Measurements from ENCODE around the gene TICAM2.
"Not testable (repeated sequence)": the region's sequence is repeated elsewhere in the genome, so short reads cannot be mapped to it uniquely, and the experiment has no call there.

The TICAM2 gene

DNA sequence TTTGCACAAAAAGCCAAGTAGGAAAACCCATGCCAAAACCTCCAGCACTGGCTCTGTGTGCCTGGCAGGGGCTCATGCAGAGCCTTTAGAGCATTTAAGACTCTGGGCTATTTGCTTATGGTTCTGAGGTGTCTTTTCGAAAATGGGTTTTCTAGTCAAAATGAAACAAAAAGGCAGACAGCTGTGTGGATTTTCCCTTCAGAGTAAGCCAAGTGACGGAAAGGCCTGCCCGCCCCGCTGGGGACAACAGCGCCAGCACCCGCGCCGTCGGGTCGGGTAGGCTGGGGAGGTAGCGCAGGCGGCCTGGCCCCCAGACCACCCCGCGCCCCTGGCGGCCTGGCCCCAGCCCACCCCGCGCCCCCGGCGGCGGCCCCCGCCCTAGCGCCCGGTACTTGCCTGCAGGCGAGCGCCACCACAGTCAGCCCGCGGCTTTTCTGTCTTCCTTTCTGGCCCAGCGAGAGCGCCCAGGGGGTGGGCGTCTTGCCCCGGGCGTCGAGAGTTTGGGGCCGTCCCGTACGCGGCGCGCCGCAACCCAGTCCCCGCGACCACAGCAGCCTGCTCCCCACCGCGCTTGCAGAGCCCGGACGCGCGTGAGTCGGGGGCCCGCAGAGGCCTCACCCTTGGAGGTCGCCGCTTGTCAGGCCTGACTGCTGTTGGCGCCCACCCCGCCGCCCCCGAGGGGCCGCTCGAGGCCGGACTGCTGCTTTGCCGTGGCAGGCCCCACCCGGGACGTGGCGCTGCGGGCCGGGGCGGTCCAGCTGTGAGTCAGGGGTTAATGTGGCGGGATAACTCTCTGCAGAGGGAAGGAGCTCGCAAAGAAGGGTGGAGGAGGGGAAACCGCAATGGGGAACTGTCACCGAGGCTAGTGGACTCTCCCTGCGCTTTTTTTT is at the start of gene TICAM2:
TSS of gene TICAM2 (minus strand) at position 779 of the 890 bp plus-strand sequence. CDS start 21,223 bp downstream, outside the sequence.
- no peak for FAIRE-seq

DNA sequence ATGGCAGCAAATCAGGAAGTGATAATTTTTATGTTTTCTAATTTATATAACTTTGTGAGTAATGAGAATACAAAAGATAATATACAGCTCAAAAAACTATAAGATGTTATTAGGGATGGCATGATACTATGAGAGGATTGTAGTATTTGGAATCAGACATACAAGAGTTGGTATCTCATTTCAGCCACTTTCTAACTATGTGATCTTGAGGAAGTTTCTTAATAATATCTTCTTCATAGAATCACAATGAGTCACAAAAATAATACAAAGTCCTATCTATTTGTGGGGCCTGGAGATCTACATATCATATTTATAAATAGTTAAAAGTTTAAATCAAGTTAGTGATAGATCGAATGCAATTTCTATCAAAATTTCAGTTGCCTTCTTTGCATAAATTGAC is 47.3 kb upstream of the TICAM2 start:
- no peak for FAIRE-seq

DNA sequence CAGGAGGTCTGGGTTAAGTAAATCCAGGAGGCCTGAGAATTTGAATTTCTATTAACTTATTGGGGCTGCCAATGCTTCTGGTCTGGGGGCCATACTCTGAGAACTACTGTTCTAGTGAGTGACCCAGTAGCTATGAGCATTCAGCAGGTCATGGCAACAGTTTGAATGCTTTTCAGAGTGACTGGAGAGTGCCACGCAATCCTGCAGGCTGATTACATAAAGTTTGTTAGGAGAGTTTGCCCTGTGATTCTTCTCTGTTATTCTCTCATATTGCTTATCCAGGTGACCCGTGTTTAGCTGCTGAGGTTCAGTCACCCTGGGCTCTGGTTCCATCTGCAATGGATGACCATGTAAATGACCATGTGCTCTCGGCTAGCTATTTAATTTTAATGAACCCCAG is 45.8 kb upstream of the TICAM2 start:
- no peak for FAIRE-seq

DNA sequence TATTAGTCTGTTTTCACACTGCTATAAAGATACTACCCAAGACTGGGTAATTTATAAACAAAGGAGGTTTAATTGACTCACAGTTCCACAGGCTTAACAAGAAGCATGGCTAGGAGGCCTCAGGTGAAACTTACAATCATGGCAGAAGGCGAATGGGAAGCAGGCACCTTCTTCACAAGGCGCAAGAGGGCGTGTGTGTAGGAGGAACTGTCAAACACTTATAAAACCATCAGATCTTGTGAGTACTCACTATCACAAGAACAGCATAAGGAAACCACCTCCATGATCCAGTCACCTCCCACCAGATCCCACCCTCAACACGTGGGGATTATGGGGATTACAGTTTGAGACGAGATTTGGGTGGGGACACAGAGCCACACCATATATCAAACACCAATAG is 43.1 kb upstream of the TICAM2 start:
- FAIRE-seq = not testable (repeated sequence)

DNA sequence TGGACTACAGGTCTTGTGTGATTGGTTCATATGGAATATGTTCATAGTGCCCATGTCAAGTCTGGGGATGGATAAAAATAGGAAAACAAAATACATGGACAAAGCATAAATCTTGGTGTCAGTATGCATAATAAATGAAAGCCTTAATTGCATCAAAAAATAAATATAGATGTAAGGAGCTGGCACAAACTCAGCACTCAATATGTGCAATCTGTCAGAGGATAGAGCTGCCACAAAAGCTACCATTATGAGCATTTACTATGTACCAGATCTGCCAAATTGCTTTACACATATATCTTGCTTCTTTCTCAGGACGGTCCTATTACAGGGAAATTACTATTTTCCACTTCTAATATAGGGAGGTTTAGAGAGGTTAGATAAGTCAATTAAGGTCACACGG is 41.8 kb upstream of the TICAM2 start:
- FAIRE-seq = no peak

- no peak for FAIRE-seq
Observed at GRCh38 chr5:115641948-115642347, 39.7 kb upstream of the TICAM2 start.

DNA sequence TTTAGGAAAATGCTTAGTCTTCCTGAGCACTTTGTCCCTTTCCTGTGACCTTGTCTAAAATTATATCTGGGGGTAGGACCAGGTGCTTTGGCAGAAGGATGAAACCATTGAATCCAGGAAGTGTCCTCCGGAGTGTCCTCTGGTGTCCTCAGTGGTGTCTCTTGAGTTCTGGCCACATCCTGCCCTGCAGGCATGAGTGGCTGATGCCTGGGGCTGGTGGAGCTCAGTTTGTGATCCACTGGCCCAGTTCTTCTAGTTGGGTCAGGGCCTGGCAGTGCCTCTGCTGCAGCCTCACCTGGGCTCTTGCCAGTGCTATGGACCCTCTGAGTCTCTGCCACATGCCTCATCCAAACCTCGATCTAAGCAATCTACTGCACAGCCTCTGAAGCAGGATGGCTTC is 38.0 kb upstream of the TICAM2 start:
- FAIRE-seq = no peak

- no peak for FAIRE-seq
Observed at GRCh38 chr5:115639377-115639776, 37.1 kb upstream of the TICAM2 start.

DNA sequence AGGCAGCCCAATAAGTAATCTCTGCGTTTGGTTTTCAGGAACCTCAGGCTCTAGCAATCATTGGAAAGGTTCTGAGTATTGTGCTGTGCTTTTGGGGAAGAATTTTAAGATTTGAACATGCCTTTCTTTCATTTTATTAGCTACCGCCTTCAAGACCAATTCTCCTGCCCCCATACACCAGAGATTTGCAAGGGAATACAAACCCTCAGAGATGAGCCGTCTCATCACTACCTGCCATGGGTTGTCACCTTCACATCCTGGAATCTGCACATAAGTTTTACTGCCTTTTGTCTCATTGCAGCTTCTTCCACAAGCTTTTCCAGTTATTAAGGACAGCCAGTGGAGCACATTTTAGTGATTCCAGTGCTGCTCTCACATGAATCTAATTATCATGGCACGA is 35.2 kb upstream of the TICAM2 start:
- no peak for FAIRE-seq

- no peak for FAIRE-seq
Observed at GRCh38 chr5:115636008-115636407, 33.7 kb upstream of the TICAM2 start.

GRCh38 chr5:115634343-115635132 is 32.3 kb upstream of the TICAM2 start:
- peak; percentile 99 for FAIRE-seq

DNA sequence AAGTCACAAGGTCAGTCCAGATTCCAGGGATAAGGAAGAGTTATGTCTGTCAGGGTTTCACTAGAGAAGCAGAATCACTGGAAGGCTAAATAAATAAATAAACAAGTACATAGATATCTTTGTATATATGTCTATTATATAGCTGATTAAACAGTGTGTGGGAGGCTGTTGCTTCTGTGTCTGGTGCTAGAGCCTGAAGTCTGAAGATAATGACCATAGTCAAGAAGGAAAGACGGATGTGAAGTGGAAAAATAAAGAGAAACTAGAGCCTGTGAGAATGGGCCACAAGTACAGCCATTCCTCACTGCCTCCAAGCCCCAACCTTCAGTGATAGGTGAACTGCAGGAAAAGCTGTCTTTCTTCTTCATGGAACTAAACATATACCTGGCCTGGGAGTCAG is 27.6 kb upstream of the TICAM2 start:
- FAIRE-seq = no peak

DNA sequence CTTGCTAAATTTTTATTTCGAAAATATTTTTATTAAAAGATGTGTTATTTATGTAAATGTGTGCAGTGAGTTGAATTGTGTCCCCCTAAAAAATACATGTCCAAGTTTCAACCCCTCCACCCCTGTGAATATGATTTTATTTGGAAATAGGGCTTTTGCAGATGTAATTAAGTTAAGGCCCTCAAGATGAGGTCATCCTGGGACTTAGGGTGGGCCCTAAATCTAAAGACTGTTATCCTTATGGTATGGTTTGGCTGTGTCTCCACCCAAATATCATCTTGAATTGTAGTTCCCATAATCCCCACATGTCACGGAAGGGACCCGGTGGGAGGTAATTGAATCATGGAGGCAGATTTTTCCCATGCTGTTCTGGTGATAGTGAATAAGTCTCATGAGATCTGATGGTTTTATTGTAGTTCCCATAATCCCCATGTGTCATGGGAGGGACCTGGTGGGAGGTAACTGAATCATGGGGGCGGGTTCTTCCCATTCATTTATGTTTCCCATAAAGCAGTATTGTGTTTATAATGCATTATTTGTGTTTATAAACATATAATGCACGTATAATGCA is 25.1 kb upstream of the TICAM2 start:
- FAIRE-seq = no peak

DNA sequence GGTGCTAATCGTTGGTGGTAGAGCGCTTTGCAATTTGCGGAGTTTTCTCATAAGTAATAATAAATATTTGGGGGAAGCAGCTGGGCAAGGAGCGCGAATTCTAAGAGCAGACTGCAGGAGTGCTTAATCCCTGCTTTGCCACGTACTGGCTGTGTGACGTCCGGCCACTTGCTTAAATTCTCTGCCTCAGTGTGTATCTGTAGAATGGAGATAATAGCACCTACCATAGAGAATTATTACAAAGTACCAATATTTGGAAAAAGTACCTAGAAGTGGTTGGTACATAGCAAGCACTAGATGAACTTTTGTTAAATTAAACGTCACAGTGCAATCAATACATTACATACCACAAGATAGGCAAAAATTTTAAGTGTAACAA is 24.2 kb upstream of the TICAM2 start:
- no peak for FAIRE-seq

GRCh38 chr5:115625579-115626444 is 23.5 kb upstream of the TICAM2 start, which contains the start of gene TMED7:
Gene TMED7 (minus strand): TSS chr5:115626036. CDS start chr5:115625792, 244 bp downstream.
- FAIRE-seq = peak; percentile 98

GRCh38 chr5:115624994-115625393 is 22.7 kb upstream of the TICAM2 start:
- FAIRE-seq = no peak

DNA sequence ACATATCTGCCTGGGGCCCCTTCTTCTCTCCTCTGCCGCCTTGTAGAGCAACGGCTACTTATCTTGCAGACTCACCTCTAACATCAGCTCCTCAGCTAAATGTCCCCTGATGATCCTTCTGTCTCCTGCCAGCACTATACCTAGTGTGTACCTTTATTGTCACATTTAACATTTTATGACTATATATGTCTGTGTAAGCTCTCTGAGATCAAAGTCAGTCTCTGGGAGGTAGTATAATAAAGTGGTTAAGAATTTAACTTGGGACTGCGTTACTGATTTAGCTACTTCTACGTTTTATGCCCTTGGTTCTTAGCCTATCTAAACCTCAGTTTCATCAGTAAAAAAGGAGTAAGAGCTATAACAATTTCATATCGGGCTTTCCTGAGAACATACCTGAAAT is 21.4 kb upstream of the TICAM2 start:
- no peak for FAIRE-seq

- FAIRE-seq = no peak
Observed at GRCh38 chr5:115621365-115621900, 19.2 kb upstream of the TICAM2 start.

GRCh38 chr5:115616892-115617291 is 14.6 kb upstream of the TICAM2 start:
- no peak for FAIRE-seq

DNA sequence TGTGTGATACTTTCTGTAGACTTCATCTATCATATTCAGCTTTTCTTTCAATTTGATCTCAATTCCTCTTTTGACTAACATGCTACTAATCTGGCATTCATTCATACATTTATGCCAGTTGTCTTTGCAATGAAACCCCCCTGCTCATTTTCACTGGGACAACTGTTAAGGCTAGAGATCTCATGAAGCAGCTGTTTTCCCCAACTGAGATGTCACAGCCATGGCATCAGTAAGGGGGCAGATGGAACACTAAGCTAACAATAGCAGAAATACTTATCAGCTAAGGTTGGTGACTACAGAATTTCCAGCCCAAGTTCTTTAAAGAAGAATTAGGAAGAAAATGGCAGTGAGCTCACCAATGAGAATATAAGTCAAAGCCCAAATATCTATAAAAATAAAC is 14.2 kb upstream of the TICAM2 start:
- FAIRE-seq = no peak

DNA sequence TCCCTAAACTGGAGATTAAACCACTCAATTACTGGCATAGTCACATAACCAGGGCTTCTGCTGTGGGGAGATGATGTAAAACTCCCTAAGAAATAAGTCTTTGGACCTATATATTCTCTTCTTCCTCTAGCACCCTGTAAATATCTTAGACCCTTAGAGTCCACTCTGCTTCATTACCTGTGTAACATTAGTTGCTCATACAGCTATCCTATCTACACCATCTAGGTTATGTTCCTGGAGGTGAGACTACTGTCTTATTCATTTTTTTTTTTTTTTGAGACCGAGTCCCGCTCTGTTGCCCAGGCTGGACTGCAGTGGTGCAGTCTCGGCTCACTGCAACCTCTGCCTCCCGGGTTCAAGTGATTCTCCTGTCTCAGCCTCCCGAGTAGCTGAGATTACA is 9.6 kb upstream of the TICAM2 start:
- no peak for FAIRE-seq

DNA sequence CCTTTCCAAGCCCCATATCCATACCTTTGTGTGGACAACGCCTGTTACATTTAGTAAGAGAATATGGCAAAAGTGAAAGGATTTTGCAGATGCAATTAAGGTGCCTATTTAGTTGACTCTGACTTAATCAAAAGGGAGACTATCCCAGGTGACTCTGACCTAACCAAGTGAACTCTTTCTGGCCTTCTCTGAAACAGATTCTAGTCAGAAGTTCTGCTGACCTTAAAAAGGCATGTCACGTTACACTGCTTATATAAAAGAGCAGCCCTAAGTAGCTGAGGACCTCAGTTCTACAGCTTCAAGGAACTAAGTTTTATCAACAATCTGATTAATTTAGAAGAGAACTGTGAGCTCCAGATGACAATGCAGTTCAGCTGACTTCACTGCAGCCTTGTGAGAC is 5.7 kb upstream of the TICAM2 start:
- no peak for FAIRE-seq

Data from endometrium (tissue), 2 donors.